Ovary (tissue), 9 donors: ENCODE measurements around the gene GJE1. TPM values are rescaled to one million over a fixed set of nuclear protein-coding genes. Genes with fewer than 3 reads are reported as not detected.

ENCODE experiments used
- DNase-seq, 5 donors: peaks; one replicate each; pipeline ENCODE4 v3.0.0-alpha.2; 2019 to 2020
- H3K27ac ChIP-seq, 2 donors: fragments of 200-600 bp; one replicate each; pipeline versions ENCODE4 v1.5.1 to v1.8.0; 2019 to 2022
- H3K27me3 ChIP-seq: fragments of 200-600 bp; one replicate; pipeline ENCODE4 v1.8.0; 2022
- H3K36me3 ChIP-seq: fragments of 200-600 bp; sonication (generic); one replicate; pipeline ENCODE4 v1.5.1; 2019
- H3K4me1 ChIP-seq: one replicate; pipeline ENCODE4 v1.8.1; 2013; ENCODE audit warnings: mild to moderate bottlenecking, moderate library complexity; ENCODE audit not compliant: insufficient read depth
- H3K4me3 ChIP-seq: fragments of 200-600 bp; sonication (generic); one replicate; pipeline ENCODE4 v1.5.1; 2017
- H3K9me3 ChIP-seq, 2 donors: fragments of 200-600 bp in 1 of 2; sonication (generic) in 1 of 2; one replicate each; pipeline versions ENCODE4 v1.5.1 to v1.8.1; 2013 to 2019; ENCODE audit warnings: mild to moderate bottlenecking in 1 of 2, moderate library complexity in 1 of 2
- EP300 ChIP-seq: sonication (generic); formaldehyde crosslinking; IDR thresholded peaks from one replicate; pipeline ENCODE4 v1.6.1; 2017; ENCODE audit warnings: antibody characterized with exemption
- POLR2A ChIP-seq: fragments of 450-650 bp; IDR thresholded peaks from one replicate; pipeline ENCODE4 v1.6.1; 2017; ENCODE audit warnings: antibody characterized with exemption, mild to moderate bottlenecking, moderate library complexity
- WGBS, 3 donors: extraction: QIAGEN DNeasy Blood & Tissue Kit in 1 of 3; methylation state at CpG; one replicate each; pipeline versions ENCODE4 v1.1.5 to v1.1.7; 2013 to 2017; 5-methylcytosine and 5-hydroxymethylcytosine counted together
- intact Hi-C, 4 donors: fragments of 100-400 bp; cut with DNase I; formaldehyde crosslinking; loops; one replicate each; pipeline versions ENCODE4 v1.11.0 to v1.15.1; 2022 to 2023
- polyA plus RNA-seq, 2 donors: library from polyadenylated mRNA; stranded (reverse); fragments of 200-250 nt in 1 of 2; fragments of 350-450 nt in 1 of 2; fragmentation: Illumina TruSeq in 1 of 2; extraction: RNeasy Lipid Tissue Mini Kit (QIAGEN cat#74804) in 1 of 2; gene quantifications; one replicate each; pipeline ENCODE4 v1.2.3, GENCODE V29; 2013 to 2014
- total RNA-seq, 7 donors: library from RNA; depleted of rRNA in 2 of 7; stranded (reverse); fragments of >200 nt in 2 of 7; fragmentation: NEBNext Ultra II Directional in 3 of 7; extraction: Animal tissue kit (Norgen Biotek cat#: 25700) in 3 of 7; gene quantifications; one replicate each; pipeline versions ENCODE4 v1.1.0 to v1.2.4, GENCODE V29; 2016 to 2023
- TF ChIP-seq, protein P1 (sequence below), 3 donors: fragments of 450-650 bp in 2 of 3; fragments of 200-600 bp in 1 of 3; IDR thresholded peaks; one replicate each; pipeline versions ENCODE4 v1.5.1 to v1.8.0; 2016 to 2022; ENCODE audit warnings: antibody characterized with exemption in 3 of 3, mild to moderate bottlenecking in 1 of 3
- donor health status: DM: no; HTN: no; CAD: no; lungs with moderate emphysema.
- donor health status: DM: no; HTN: no; CAD: no.
- donor health status: Bipolar disorder and iron deficiency.
- donor health status: DM: yes; HTN: yes; CAD: no.
- donor health status: DM: no; HTN: no; CAD: no.
- donor health status: DM: yes; HTN: yes; CAD: no.

Gene GJE1
- total and polyA plus RNA-seq, 9 donors = not detected

GRCh38 chr6:142152746-142153145 is 20.0 kb downstream of the GJE1 start:
- no peak overlapping the region for H3K4me3 ChIP-seq
- intact Hi-C loops = loop anchor here in 1 of 4 donors (10.0 kb wide), 1 partner anchor 232 kb away; no protein-coding TSS in a partner anchor
- no peaks in the 10 kb centered on the region for H3K4me1 ChIP-seq
- no peak for DNase-seq
- H3K9me3 ChIP-seq = no peaks in the 10 kb centered on the region
- TF ChIP-seq, protein P1, sequence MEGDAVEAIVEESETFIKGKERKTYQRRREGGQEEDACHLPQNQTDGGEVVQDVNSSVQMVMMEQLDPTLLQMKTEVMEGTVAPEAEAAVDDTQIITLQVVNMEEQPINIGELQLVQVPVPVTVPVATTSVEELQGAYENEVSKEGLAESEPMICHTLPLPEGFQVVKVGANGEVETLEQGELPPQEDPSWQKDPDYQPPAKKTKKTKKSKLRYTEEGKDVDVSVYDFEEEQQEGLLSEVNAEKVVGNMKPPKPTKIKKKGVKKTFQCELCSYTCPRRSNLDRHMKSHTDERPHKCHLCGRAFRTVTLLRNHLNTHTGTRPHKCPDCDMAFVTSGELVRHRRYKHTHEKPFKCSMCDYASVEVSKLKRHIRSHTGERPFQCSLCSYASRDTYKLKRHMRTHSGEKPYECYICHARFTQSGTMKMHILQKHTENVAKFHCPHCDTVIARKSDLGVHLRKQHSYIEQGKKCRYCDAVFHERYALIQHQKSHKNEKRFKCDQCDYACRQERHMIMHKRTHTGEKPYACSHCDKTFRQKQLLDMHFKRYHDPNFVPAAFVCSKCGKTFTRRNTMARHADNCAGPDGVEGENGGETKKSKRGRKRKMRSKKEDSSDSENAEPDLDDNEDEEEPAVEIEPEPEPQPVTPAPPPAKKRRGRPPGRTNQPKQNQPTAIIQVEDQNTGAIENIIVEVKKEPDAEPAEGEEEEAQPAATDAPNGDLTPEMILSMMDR (IDR thresholded peaks at IDR 0.05) = no peak
- no peak for TF ChIP-seq POLR2A
- no peak for TF ChIP-seq EP300
- H3K27ac ChIP-seq = no peak overlapping the region
- H3K27me3 ChIP-seq = no peaks in the 10 kb centered on the region
- no peaks in the 10 kb centered on the region for H3K36me3 ChIP-seq

DNA sequence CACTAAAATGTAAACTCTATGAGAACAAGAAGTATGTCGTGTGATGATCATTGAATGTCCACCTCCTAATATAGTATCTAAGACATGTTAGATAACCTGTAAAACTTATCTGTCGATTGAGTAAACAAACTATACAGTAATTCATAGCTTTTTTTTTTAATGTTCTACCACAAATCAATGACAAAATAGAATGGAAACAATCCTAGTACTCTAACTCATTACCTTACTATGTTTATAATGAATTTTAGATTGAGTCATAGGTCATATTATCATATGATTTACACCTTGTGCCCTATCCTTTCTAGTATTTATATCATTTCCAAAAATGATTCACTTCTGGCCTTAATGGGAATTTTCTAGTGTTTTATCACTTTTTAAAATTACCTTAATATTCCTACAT is 20.5 kb downstream of the GJE1 start:
- intact Hi-C loops = loop anchor here in 1 of 4 donors (10.0 kb wide), 1 partner anchor 232 kb away; no protein-coding TSS in a partner anchor
- TF ChIP-seq EP300 (no peak), POLR2A (no peak)
- TF ChIP-seq, protein P1 (IDR thresholded peaks at IDR 0.05) = no peak

DNA sequence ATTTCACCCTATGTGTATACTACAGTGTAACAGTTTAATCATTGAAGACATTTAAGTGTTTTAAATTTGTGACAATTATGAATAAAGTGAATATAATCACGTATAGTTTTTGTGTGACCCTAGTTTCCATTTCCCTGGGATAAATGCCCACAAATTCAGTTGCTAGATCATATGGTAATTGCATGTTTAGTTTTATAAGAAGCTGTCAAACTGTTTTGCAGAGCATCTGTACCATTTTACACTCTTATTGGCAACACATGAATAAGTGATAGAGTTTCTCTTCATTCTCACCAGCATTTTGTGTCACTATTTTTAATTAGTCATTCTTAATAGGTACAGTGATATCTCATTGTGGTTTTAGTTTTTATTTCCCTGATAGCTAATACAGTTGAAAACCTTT is 21.6 kb downstream of the GJE1 start:
- intact Hi-C loops = loop anchor here in 1 of 4 donors (10.0 kb wide), 1 partner anchor 230 kb away; no protein-coding TSS in a partner anchor
- TF ChIP-seq POLR2A (no peak), EP300 (no peak)
- TF ChIP-seq, protein P1 (IDR thresholded peaks at IDR 0.05) = no peak
- no peak overlapping the region for H3K4me3 ChIP-seq
- H3K36me3 ChIP-seq = no peaks in the 10 kb centered on the region
- DNase-seq = no peak
- no peaks in the 10 kb centered on the region for H3K27me3 ChIP-seq
- no peaks in the 10 kb centered on the region for H3K4me1 ChIP-seq
- H3K27ac ChIP-seq = no peak overlapping the region
- WGBS, 3 donors = 59 to 81% (median 75%) methylated on average over 1 of the region's 1 CpG
- no peaks in the 10 kb centered on the region for H3K9me3 ChIP-seq

More for the DNA sequence above, 20.5 kb downstream of the GJE1 start:
- Histone ChIP-seq H3K27me3 (no peaks in the 10 kb centered on the region), H3K4me3 (no peak overlapping the region), H3K27ac (no peak overlapping the region), H3K9me3 (no peaks in the 10 kb centered on the region), H3K4me1 (no peaks in the 10 kb centered on the region), H3K36me3 (no peaks in the 10 kb centered on the region)
- 42 to 81% (median 71%) methylated on average over 2 of the region's 2 CpGs for WGBS, 3 donors
- DNase-seq = no peak

GRCh38 chr6:142155091-142155490 is 22.4 kb downstream of the GJE1 start:
- no peaks in the 10 kb centered on the region for H3K4me1 ChIP-seq
- no peak for DNase-seq
- no peak for TF ChIP-seq EP300
- TF ChIP-seq, protein P1 (IDR thresholded peaks at IDR 0.05) = no peak
- intact Hi-C loops = loop anchor here in 1 of 4 donors (10.0 kb wide), 1 partner anchor 230 kb away; no protein-coding TSS in a partner anchor
- H3K27ac ChIP-seq = no peak overlapping the region
- H3K9me3 ChIP-seq = no peaks in the 10 kb centered on the region
- no peak overlapping the region for H3K4me3 ChIP-seq
- H3K36me3 ChIP-seq = no peaks in the 10 kb centered on the region
- H3K27me3 ChIP-seq = no peaks in the 10 kb centered on the region
- WGBS, 3 donors = 63 to 93% (median 92%) methylated on average over 3 of the region's 3 CpGs
